Neural cell (in vitro differentiated cells): ENCODE data around the gene APBB1IP. TPM values are rescaled to one million over a fixed set of nuclear protein-coding genes. Genes with fewer than 3 reads are reported as not detected.

Experiments used
- H2AFZ ChIP-seq: fragments of 200-600, 300-800 bp; sonication (generic), shearing (Covaris generic); 2 replicates; pipeline ENCODE4 v1.6.0; 2014; ENCODE audit warnings: low read depth, mild to moderate bottlenecking, antibody characterized with exemption, low read length, moderate library complexity
- H3F3A ChIP-seq: fragments of 200-600 bp; shearing (Covaris generic); 2 replicates; pipeline ENCODE4 v1.6.1; 2016; ENCODE audit warnings: mild to moderate bottlenecking, moderate library complexity, mixed read lengths, antibody characterized with exemption, low read length; ENCODE audit not compliant: insufficient read depth, poor library complexity, severe bottlenecking
- H3K27ac ChIP-seq: fragments of 200-600, 300-800 bp; sonication (generic), shearing (Covaris generic); 2 replicates; pipeline ENCODE4 v1.5.1; 2014; ENCODE audit warnings: mild to moderate bottlenecking, low read length, moderate library complexity
- H3K27me3 ChIP-seq: fragments of 300-800, 200-600 bp; sonication (generic), shearing (Covaris generic); 2 replicates; pipeline ENCODE4 v1.6.0; 2014; ENCODE audit warnings: mild to moderate bottlenecking, low read depth, low read length, moderate library complexity; ENCODE audit not compliant: insufficient read depth
- H3K36me3 ChIP-seq: fragments of 300-800, 200-600 bp; sonication (generic), shearing (Covaris generic); 2 replicates; pipeline ENCODE4 v1.5.1; 2014; ENCODE audit warnings: mild to moderate bottlenecking, antibody characterized with exemption, low read length, moderate library complexity; ENCODE audit not compliant: insufficient read depth
- H3K4me2 ChIP-seq: fragments of 300-800, 200-600 bp; sonication (generic), shearing (Covaris generic); 2 replicates; pipeline ENCODE4 v1.6.0; 2014; ENCODE audit warnings: mild to moderate bottlenecking, low read length
- H3K4me3 ChIP-seq: fragments of 300-800, 200-600 bp; sonication (generic), shearing (Covaris generic); 2 replicates; pipeline ENCODE4 v1.5.1; 2014; ENCODE audit warnings: mild to moderate bottlenecking, low read length, moderate library complexity
- H3K79me2 ChIP-seq: fragments of 200-600 bp; shearing (Covaris generic); replicated peaks from 2 replicates; pipeline ENCODE4 v1.6.0; 2014; ENCODE audit warnings: mild to moderate bottlenecking, low read length, moderate library complexity; ENCODE audit not compliant: insufficient read depth
- H3K9ac ChIP-seq: fragments of 300-800, 200-600 bp; sonication (generic), shearing (Covaris generic); 2 replicates; pipeline ENCODE4 v1.6.1; 2016; ENCODE audit warnings: mild to moderate bottlenecking, low read length, mixed read lengths
- H3K9me2 ChIP-seq: fragments of 200-600 bp; shearing (Covaris generic); 2 replicates; pipeline ENCODE4 v1.6.1; 2016; ENCODE audit warnings: mild to moderate bottlenecking, low read length, mixed read lengths; ENCODE audit not compliant: insufficient read depth
- H3K9me3 ChIP-seq: fragments of 200-600, 300-800 bp; sonication (generic), shearing (Covaris generic); 2 replicates; pipeline ENCODE4 v1.6.1; 2016; ENCODE audit warnings: mild to moderate bottlenecking, mixed run types, low read length, moderate library complexity, mixed read lengths
- H4K20me1 ChIP-seq: fragments of 200-600 bp; shearing (Covaris generic); 2 replicates; pipeline ENCODE4 v1.6.1; 2016; ENCODE audit warnings: mild to moderate bottlenecking, mixed run types; ENCODE audit not compliant: insufficient read depth
- CTCF ChIP-seq: fragments of 450-650 bp; IDR thresholded peaks from 2 replicates; pipeline ENCODE4 v1.5.1; 2014; ENCODE audit warnings: antibody characterized with exemption, mild to moderate bottlenecking, moderate library complexity; ENCODE audit not compliant: poor library complexity, severe bottlenecking
- EP300 ChIP-seq: fragments of 450-650 bp; conservative IDR thresholded peaks from 2 replicates; pipeline ENCODE4 v1.6.1; 2014; ENCODE audit warnings: antibody characterized with exemption, mild to moderate bottlenecking, moderate library complexity; ENCODE audit not compliant: poor library complexity, severe bottlenecking
- EZH2 ChIP-seq: fragments of 200-600, 300-800 bp; shearing (Covaris generic), sonication (generic); IDR thresholded peaks from 2 replicates; pipeline ENCODE4 v1.6.1; 2014; ENCODE audit warnings: antibody characterized with exemption, low read length, borderline replicate concordance, mild to moderate bottlenecking; ENCODE audit not compliant: insufficient read depth, poor library complexity, severe bottlenecking
- MXI1 ChIP-seq: fragments of 450-650 bp; conservative IDR thresholded peaks from 2 replicates; pipeline ENCODE4 v1.6.1; 2014; ENCODE audit warnings: antibody characterized with exemption, mild to moderate bottlenecking; ENCODE audit not compliant: poor library complexity, severe bottlenecking
- POLR2AphosphoS5 ChIP-seq: IDR thresholded peaks from 2 replicates; pipeline ENCODE4 v1.6.1; 2012
- RAD21 ChIP-seq: fragments of 450-650 bp; conservative IDR thresholded peaks from 2 replicates; pipeline ENCODE4 v1.6.1; 2014; ENCODE audit warnings: antibody characterized with exemption, mild to moderate bottlenecking, moderate library complexity
- REST ChIP-seq: IDR thresholded peaks from 2 replicates; pipeline ENCODE4 v1.6.1; 2012; ENCODE audit warnings: borderline replicate concordance
- SMC3 ChIP-seq: fragments of 450-650 bp; conservative IDR thresholded peaks from 2 replicates; pipeline ENCODE4 v1.6.1; 2014; ENCODE audit warnings: antibody characterized with exemption, mild to moderate bottlenecking, moderate library complexity; ENCODE audit not compliant: poor library complexity
- TAF1 ChIP-seq: IDR thresholded peaks from 2 replicates; pipeline ENCODE4 v1.6.1; 2012; ENCODE audit warnings: low read depth
- polyA plus RNA-seq: library from polyadenylated mRNA; depleted of rRNA; stranded (reverse); fragments of >200 nt; gene quantifications from 2 replicates; pipeline ENCODE4 v1.2.3, GENCODE V29; 2014

Gene APBB1IP
- polyA plus RNA-seq, 1 donor from 2014 or later, result not detected

GRCh38 chr10:26579256-26580063, 141.3 kb downstream of the APBB1IP start:
- H2AFZ ChIP-seq, result no peak overlapping the region

GRCh38 chr10:26586211-26586610, 148.1 kb downstream of the APBB1IP start:
- H3K9me3 ChIP-seq, result no peaks in the 10 kb centered on the region
- H3K9ac ChIP-seq, result no peak overlapping the region
- no peak overlapping the region for H3K27ac ChIP-seq
- no peaks in the 10 kb centered on the region for H3F3A ChIP-seq
- H3K79me2 ChIP-seq, result no peaks in the 10 kb centered on the region
- no peak overlapping the region for H3K4me3 ChIP-seq
- H3K4me2 ChIP-seq, result no peak overlapping the region
- H2AFZ ChIP-seq, result no peak overlapping the region
- no peaks in the 10 kb centered on the region for H3K36me3 ChIP-seq
- H3K27me3 ChIP-seq, result no peaks in the 10 kb centered on the region
- H4K20me1 ChIP-seq, result no peaks in the 10 kb centered on the region
- H3K9me2 ChIP-seq, result no peaks in the 10 kb centered on the region
- no peak for TF ChIP-seq SMC3
- TF ChIP-seq POLR2AphosphoS5, result no peak
- TF ChIP-seq REST, result no peak
- TF ChIP-seq MXI1, result no peak
- no peak for TF ChIP-seq TAF1
- no peak for TF ChIP-seq EZH2
- no peak for TF ChIP-seq EP300

More at GRCh38 chr10:26579256-26580063, 141.3 kb downstream of the APBB1IP start:
- no peak overlapping the region for H3K27ac ChIP-seq
- no peak overlapping the region for H3K9ac ChIP-seq
- H3F3A ChIP-seq, result no peaks in the 10 kb centered on the region
- no peaks in the 10 kb centered on the region for H3K9me3 ChIP-seq
- H3K9me2 ChIP-seq, result no peaks in the 10 kb centered on the region
- H3K36me3 ChIP-seq, result no peaks in the 10 kb centered on the region
- TF ChIP-seq EZH2 (no peak), SMC3 (no peak), REST (no peak), MXI1 (no peak), POLR2AphosphoS5 (no peak), TAF1 (no peak), RAD21 (no peak), EP300 (no peak), CTCF (no peak)
- no peaks in the 10 kb centered on the region for H3K79me2 ChIP-seq
- no peaks in the 10 kb centered on the region for H4K20me1 ChIP-seq
- H3K4me3 ChIP-seq, result no peak overlapping the region
- no peak overlapping the region for H3K4me2 ChIP-seq
- H3K27me3 ChIP-seq, result no peaks in the 10 kb centered on the region
